GM23338 (cell line): ENCODE results near the gene S1PR3. TPM values are rescaled to one million over a fixed set of nuclear protein-coding genes. Genes with fewer than 3 reads are reported as not detected.

Experiments used
- CREB1 ChIP-seq: fragments of 250-450 bp; sonication (Bioruptor Pico); IDR thresholded peaks from 2 replicates; pipeline ENCODE4 v1.5.0; 2020; ENCODE audit warnings: low read depth, mild to moderate bottlenecking, moderate library complexity
- EZH2phosphoT487 ChIP-seq: fragments of 200-600 bp; sonication (generic); IDR thresholded peaks from one replicate; pipeline ENCODE4 v1.8.1; 2018; ENCODE audit warnings: antibody characterized with exemption; ENCODE audit not compliant: unreplicated experiment
- JUNB ChIP-seq: IDR thresholded peaks from one replicate; pipeline ENCODE4 v1.6.1; 2016; ENCODE audit warnings: antibody characterized with exemption; ENCODE audit not compliant: unreplicated experiment
- NANOG ChIP-seq: IDR thresholded peaks from 2 replicates; pipeline ENCODE4 v1.6.1; 2016; ENCODE audit warnings: antibody characterized with exemption, borderline replicate concordance
- ZNF331 ChIP-seq: fragments of 250-450 bp; sonication (Bioruptor Pico); IDR thresholded peaks from 2 replicates; pipeline ENCODE4 v1.5.0; 2020; ENCODE audit warnings: low read depth, mild to moderate bottlenecking, moderate library complexity
- polyA plus RNA-seq: library from polyadenylated mRNA; unstranded; fragments of >200 nt; fragmentation: Nextera tagmentation; extraction: Ambion mirVana; gene quantifications from 2 replicates; pipeline ENCODE4 v1.2.1, GENCODE V29; 2016
- total RNA-seq: library from RNA; depleted of rRNA; stranded (reverse); fragments of >200 nt; shearing (Covaris generic); gene quantifications from 2 replicates; pipeline ENCODE4 v1.2.3, GENCODE V29; 2014; rRNA removed
- TF ChIP-seq, protein P1 (sequence below): IDR thresholded peaks from 2 replicates; pipeline ENCODE4 v1.6.1; 2016; ENCODE audit warnings: antibody characterized with exemption
- TF ChIP-seq, protein P2 (sequence below): fragments of 250-450 bp; sonication (Bioruptor Pico); IDR thresholded peaks from 2 replicates; pipeline ENCODE4 v1.5.0; 2020; ENCODE audit warnings: mild to moderate bottlenecking, moderate library complexity

The S1PR3 gene
- total and polyA plus RNA-seq, 2 experiments from 2014 or later: 2.1 to 7.6 TPM

DNA sequence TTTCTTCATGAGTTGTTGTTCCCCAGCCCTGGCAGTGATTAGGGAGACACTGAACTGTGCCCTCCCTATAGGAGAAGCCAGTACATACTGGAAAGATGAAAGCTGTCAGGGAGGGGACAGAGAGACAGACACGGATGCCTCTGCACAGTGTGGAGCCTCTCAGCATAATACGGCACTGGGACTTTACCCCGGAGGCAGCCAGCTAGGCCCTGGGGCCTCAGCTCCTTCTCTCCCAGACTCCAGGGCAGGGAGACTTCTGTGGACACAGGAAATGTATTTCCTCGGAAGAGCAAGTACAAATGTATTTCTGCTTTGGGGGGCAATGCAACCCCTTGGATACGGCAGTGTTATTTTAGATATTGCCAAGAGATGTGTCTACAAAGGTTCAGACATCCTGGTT is 62.0 kb downstream of the S1PR3 start (continued):
- TF ChIP-seq, protein P1, sequence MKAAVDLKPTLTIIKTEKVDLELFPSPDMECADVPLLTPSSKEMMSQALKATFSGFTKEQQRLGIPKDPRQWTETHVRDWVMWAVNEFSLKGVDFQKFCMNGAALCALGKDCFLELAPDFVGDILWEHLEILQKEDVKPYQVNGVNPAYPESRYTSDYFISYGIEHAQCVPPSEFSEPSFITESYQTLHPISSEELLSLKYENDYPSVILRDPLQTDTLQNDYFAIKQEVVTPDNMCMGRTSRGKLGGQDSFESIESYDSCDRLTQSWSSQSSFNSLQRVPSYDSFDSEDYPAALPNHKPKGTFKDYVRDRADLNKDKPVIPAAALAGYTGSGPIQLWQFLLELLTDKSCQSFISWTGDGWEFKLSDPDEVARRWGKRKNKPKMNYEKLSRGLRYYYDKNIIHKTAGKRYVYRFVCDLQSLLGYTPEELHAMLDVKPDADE: no peak
- TF ChIP-seq JUNB (no peak), NANOG (no peak), CREB1 (CRISPR knock-in tag) (no peak), ZNF331 (CRISPR knock-in tag) (no peak), EZH2phosphoT487 (no peak)
- TF ChIP-seq, protein P2, sequence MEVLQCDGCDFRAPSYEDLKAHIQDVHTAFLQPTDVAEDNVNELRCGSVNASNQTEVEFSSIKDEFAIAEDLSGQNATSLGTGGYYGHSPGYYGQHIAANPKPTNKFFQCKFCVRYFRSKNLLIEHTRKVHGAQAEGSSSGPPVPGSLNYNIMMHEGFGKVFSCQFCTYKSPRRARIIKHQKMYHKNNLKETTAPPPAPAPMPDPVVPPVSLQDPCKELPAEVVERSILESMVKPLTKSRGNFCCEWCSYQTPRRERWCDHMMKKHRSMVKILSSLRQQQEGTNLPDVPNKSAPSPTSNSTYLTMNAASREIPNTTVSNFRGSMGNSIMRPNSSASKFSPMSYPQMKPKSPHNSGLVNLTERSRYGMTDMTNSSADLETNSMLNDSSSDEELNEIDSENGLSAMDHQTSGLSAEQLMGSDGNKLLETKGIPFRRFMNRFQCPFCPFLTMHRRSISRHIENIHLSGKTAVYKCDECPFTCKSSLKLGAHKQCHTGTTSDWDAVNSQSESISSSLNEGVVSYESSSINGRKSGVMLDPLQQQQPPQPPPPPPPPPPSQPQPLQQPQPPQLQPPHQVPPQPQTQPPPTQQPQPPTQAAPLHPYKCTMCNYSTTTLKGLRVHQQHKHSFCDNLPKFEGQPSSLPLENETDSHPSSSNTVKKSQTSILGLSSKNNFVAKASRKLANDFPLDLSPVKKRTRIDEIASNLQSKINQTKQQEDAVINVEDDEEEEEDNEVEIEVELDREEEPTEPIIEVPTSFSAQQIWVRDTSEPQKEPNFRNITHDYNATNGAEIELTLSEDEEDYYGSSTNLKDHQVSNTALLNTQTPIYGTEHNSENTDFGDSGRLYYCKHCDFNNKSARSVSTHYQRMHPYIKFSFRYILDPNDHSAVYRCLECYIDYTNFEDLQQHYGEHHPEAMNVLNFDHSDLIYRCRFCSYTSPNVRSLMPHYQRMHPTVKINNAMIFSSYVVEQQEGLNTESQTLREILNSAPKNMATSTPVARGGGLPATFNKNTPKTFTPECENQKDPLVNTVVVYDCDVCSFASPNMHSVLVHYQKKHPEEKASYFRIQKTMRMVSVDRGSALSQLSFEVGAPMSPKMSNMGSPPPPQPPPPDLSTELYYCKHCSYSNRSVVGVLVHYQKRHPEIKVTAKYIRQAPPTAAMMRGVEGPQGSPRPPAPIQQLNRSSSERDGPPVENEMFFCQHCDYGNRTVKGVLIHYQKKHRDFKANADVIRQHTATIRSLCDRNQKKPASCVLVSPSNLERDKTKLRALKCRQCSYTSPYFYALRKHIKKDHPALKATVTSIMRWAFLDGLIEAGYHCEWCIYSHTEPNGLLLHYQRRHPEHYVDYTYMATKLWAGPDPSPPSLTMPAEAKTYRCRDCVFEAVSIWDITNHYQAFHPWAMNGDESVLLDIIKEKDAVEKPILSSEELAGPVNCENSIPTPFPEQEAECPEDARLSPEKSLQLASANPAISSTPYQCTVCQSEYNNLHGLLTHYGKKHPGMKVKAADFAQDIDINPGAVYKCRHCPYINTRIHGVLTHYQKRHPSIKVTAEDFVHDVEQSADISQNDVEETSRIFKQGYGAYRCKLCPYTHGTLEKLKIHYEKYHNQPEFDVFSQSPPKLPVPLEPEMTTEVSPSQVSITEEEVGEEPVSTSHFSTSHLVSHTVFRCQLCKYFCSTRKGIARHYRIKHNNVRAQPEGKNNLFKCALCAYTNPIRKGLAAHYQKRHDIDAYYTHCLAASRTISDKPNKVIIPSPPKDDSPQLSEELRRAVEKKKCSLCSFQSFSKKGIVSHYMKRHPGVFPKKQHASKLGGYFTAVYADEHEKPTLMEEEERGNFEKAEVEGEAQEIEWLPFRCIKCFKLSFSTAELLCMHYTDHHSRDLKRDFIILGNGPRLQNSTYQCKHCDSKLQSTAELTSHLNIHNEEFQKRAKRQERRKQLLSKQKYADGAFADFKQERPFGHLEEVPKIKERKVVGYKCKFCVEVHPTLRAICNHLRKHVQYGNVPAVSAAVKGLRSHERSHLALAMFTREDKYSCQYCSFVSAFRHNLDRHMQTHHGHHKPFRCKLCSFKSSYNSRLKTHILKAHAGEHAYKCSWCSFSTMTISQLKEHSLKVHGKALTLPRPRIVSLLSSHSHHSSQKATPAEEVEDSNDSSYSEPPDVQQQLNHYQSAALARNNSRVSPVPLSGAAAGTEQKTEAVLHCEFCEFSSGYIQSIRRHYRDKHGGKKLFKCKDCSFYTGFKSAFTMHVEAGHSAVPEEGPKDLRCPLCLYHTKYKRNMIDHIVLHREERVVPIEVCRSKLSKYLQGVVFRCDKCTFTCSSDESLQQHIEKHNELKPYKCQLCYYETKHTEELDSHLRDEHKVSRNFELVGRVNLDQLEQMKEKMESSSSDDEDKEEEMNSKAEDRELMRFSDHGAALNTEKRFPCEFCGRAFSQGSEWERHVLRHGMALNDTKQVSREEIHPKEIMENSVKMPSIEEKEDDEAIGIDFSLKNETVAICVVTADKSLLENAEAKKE (CRISPR knock-in tag): no peak

Other genes starting within 250 kb of the S1PR3 start
- 2.5 and 2.9 TPM in 2 replicates for gene SHC3, start 187.3 kb downstream of the S1PR3 start, total RNA-seq
- gene SHC3, start 187.3 kb downstream of the S1PR3 start, polyA plus RNA-seq: 1.1 and 1.3 TPM in 2 replicates